ENCODE measurements around the gene MRPS10. TPM values are rescaled to one million over a fixed set of nuclear protein-coding genes. Genes with fewer than 3 reads are reported as not detected.
A peak's percentile ranks its signal among the peaks of the same experiment; 100 is the strongest.
"Not testable (repeated sequence)": the region's sequence is repeated elsewhere in the genome, so short reads cannot be mapped to it uniquely, and the experiment has no call there.

MRPS10 gene
- polyA plus RNA-seq, 2 of the 4 experiments (the other 2 are of a cell fraction) = 31.5 to 60.7 TPM

DNA sequence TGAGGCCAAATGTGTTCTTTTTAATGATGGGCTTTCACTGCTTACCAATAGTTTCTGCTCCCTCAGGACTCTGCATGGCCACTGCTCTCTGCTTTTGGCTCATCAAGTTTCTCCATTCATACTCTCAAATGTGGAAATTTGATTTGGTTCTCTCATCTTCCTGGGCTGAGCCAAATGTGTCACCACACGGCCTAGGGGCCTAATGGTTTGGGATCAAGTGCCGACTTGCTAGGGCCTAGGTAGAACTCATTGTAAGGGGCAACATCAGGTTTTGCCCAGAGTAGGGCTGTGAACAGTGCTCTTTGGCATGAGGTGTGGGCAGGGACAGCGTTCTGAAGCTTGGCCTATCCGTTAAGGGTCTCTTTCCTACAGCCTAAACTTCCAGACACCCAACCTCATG, 3.9 kb upstream of the MRPS10 start:
- FAIRE-seq = no peak
- Histone ChIP-seq H3K4me3 (no peak overlapping the region), H3K27ac (peak overlapping the region; percentile 14 to 85; a peak in 3 of 6 replicates), H3K9me3 (no peaks in the 10 kb centered on the region), H3K4me1 (peaks cover 37% of the 10 kb centered on the region), H3K4me2 (no peak overlapping the region)
- ATAC-seq = no peak
- 91% methylated on average over 4 of the region's 4 CpGs for WGBS (ENCODE audit: missing lambda C conversion rate)
- DNase-seq (ENCODE audit: low read depth in 1 of 2, low spot score in 1 of 2) = no peak
- no peak for TF ChIP-seq FOSB (CRISPR knock-in tag; IDR thresholded peaks at IDR 0.05)
- TF ChIP-seq, protein P1, sequence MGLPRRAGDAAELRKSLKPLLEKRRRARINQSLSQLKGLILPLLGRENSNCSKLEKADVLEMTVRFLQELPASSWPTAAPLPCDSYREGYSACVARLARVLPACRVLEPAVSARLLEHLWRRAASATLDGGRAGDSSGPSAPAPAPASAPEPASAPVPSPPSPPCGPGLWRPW (IDR thresholded peaks at IDR 0.05) = no peak
- no peak for TF ChIP-seq RNF2 (IDR thresholded peaks at IDR 0.05; ENCODE audit: borderline replicate concordance, low read depth)
- no peak for TF ChIP-seq HOXB5 (CRISPR knock-in tag; IDR thresholded peaks at IDR 0.05)
- no peak for TF ChIP-seq POLR2A (IDR thresholded peaks at IDR 0.05; ENCODE audit: low read length)
- no peak for TF ChIP-seq RARB (CRISPR knock-in tag; IDR thresholded peaks at IDR 0.05)
- no peak for TF ChIP-seq EHMT2 (IDR thresholded peaks at IDR 0.05; ENCODE audit: low read depth)
- ChIA-PET CTCF (interaction anchor here (1.0 kb wide), 1 partner anchor 326 kb away, joined by 4 read pairs; no protein-coding TSS in a partner anchor), POLR2A (no interaction called here)

DNA sequence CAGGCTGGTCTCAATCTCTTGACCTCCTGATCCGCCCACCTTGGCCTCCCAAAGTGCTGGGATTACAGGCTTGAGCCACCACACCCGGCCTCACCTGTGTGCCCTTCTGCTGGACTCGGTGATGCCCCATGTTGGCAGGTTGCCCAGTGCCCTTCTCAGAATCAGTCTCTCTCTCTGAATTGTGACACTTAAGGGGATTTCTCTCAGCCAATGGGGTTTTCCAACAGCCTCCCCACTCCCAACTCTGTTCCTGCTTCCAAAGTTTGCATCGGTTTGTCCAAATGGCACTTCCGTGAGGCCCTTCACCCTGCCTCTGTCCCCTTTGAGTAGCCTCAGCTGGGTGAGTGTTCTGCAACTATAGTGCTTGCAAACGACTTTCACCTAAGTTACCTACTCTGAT, 3.1 kb upstream of the MRPS10 start:
- Histone ChIP-seq H3K9me3 (no peaks in the 10 kb centered on the region), H3K4me3 (no peak overlapping the region), H3K4me1 (peaks cover 36% of the 10 kb centered on the region), H3K4me2 (no peak overlapping the region), H3K27ac (peak overlapping the region; percentile 23 to 85; a peak in 3 of 6 replicates)
- ChIA-PET POLR2A (no interaction called here), CTCF (interaction anchor here (1.0 kb wide), 1 partner anchor 327 kb away, joined by 4 read pairs; no protein-coding TSS in a partner anchor)
- 74% methylated on average over 6 of the region's 6 CpGs for WGBS (ENCODE audit: missing lambda C conversion rate)
- FAIRE-seq (no peak), DNase-seq (ENCODE audit: low read depth in 1 of 2, low spot score in 1 of 2) (no peak), ATAC-seq (no peak)
- TF ChIP-seq JUN (IDR thresholded peaks at IDR 0.05) (no peak), POLR2A (IDR thresholded peaks at IDR 0.05; ENCODE audit: low read length) (no peak), RCOR1 (IDR thresholded peaks at IDR 0.05; ENCODE audit: low read depth, low read length) (no peak), CHD2 (IDR thresholded peaks at IDR 0.05; ENCODE audit: low read length, partially characterized antibody) (no peak), CEBPB (IDR thresholded peaks at IDR 0.05) (no peak), RFX5 (IDR thresholded peaks at IDR 0.05) (no peak), NPAS2 (CRISPR knock-in tag; IDR thresholded peaks at IDR 0.05; ENCODE audit: borderline replicate concordance) (no peak), TP53 (CRISPR knock-in tag; IDR thresholded peaks at IDR 0.05) (no peak), RAD21 (conservative IDR thresholded peaks at IDR 0.05 in 1 of 2, IDR thresholded peaks at IDR 0.05 in 1 of 2) (no peak)

DNA sequence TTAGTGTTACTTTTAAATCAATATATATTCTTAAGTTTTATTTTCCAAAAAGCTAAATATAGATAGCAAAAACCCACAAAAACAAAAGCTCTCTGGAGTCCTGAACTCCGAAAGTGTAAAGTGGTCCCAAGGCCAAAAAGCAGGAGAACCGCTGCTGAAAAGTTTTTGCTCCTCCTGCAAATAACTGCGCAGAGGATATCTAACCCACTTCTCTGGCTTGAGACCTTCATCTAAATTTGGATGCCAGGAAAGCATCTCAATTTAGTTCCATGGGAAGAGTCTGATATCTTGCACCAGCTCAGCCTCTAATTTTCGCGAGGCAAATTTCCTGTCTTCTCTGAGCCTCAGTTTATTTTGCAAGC, 523 bp downstream of the MRPS10 start:
- ATAC-seq = no peak
- peak overlapping the region; percentile 92 to 97 for H3K27ac ChIP-seq
- CTCF ChIA-PET = interaction anchor here (1.2 to 5.8 kb wide), 4 partner anchors 13 to 331 kb away, joined by 5 to 62 read pairs (median 6); no protein-coding TSS in a partner anchor

DNA sequence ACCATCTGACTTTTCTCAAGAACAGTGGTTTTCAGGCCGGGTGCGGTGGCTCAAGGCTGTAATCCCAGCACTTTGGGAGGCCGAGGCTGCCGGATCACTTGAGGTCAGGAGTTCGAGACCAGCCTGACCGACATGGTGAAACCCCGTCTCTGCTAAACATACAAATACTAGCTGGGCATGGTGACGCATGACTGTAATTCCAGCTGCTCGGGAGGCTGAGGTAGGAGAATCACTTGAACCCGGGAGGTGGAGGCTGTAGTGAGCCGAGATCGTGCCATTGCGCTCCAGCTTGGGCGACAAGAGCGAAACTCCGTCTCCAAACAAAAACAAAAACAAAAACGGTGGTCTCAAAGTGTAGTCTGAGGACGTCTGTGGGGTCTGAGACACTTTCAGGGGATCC, 1.2 kb downstream of the MRPS10 start:
- DNase-seq (ENCODE audit: low read depth in 1 of 2, low spot score in 1 of 2); FAIRE-seq; H3K9me3 ChIP-seq; ATAC-seq: not testable (repeated sequence)
- POLR2A ChIA-PET = interaction anchor here (0.9 to 2.1 kb wide), 3 partner anchors 14 to 331 kb away, joined by 3 to 7 read pairs (median 3); no protein-coding TSS in a partner anchor
- Histone ChIP-seq H3K27ac (peak overlapping the region; percentile 92 to 97), H3K4me2 (peak overlapping the region; percentile 97), H3K4me1 (peaks cover 32% of the 10 kb centered on the region; the same call in 2 of the 3 replicates), H3K4me3 (peak overlapping the region; percentile 88)
- WGBS (ENCODE audit: missing lambda C conversion rate) = 53% methylated on average over 17 of the region's 18 CpGs
- CTCF ChIA-PET = interaction anchor here (1.2 to 5.8 kb wide), 7 partner anchors 9 to 331 kb away, joined by 5 to 62 read pairs (median 7); no protein-coding TSS in a partner anchor

More for the DNA sequence above, 523 bp downstream of the MRPS10 start:
- Histone ChIP-seq H3K9me3 (no peaks in the 10 kb centered on the region), H3K4me3 (peak overlapping the region; percentile 88), H3K4me1 (peaks cover 32% of the 10 kb centered on the region; the same call in 2 of the 3 replicates), H3K4me2 (peak overlapping the region; percentile 97)
- no peak for DNase-seq (ENCODE audit: low read depth in 1 of 2, low spot score in 1 of 2)
- TF ChIP-seq CHD4 (IDR thresholded peaks at IDR 0.05; ENCODE audit: borderline replicate concordance) = no peak
- TF ChIP-seq ZC3H11A (IDR thresholded peaks at IDR 0.05) = no peak
- TF ChIP-seq GATA3 (IDR thresholded peaks at IDR 0.05; ENCODE audit: borderline replicate concordance) = no peak
- no peak for TF ChIP-seq HOXB13 (CRISPR knock-in tag; IDR thresholded peaks at IDR 0.05; ENCODE audit: low read depth)
- TF ChIP-seq ZSCAN20 (CRISPR knock-in tag; IDR thresholded peaks at IDR 0.05) = no peak
- TF ChIP-seq, protein P2, sequence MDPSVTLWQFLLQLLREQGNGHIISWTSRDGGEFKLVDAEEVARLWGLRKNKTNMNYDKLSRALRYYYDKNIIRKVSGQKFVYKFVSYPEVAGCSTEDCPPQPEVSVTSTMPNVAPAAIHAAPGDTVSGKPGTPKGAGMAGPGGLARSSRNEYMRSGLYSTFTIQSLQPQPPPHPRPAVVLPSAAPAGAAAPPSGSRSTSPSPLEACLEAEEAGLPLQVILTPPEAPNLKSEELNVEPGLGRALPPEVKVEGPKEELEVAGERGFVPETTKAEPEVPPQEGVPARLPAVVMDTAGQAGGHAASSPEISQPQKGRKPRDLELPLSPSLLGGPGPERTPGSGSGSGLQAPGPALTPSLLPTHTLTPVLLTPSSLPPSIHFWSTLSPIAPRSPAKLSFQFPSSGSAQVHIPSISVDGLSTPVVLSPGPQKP (IDR thresholded peaks at IDR 0.05; ENCODE audit: low read depth, low read length) = no peak
- TF ChIP-seq, protein P1 (IDR thresholded peaks at IDR 0.05) = no peak
- TF ChIP-seq PHF8 (IDR thresholded peaks at IDR 0.05; ENCODE audit: borderline replicate concordance, low read depth) = no peak
- no peak for TF ChIP-seq RFX5 (IDR thresholded peaks at IDR 0.05)
- TF ChIP-seq CHD2 (IDR thresholded peaks at IDR 0.05; ENCODE audit: low read length, partially characterized antibody) = no peak
- POLR2A ChIA-PET = interaction anchor here (0.6 to 2.1 kb wide), 5 partner anchors 13 to 568 kb away, joined by 3 to 7 read pairs (median 3); no protein-coding TSS in a partner anchor
- WGBS (ENCODE audit: missing lambda C conversion rate) = 6% methylated on average over 5 of the region's 5 CpGs
- FAIRE-seq = no peak
